NCI-H2107 treated with DMSO at 0.1 percent for 48 hours (cell line): Measurements from ENCODE around the gene TENT4A.
"Not testable (repeated sequence)": the region's sequence is repeated elsewhere in the genome, so short reads cannot be mapped to it uniquely, and the experiment has no call there.

Experiments
- DNase-seq: peaks from one replicate; lab custom pipeline; 2025; ENCODE audit not compliant: unreplicated experiment; lab: John Stamatoyannopoulos, UW

Gene TENT4A

DNA sequence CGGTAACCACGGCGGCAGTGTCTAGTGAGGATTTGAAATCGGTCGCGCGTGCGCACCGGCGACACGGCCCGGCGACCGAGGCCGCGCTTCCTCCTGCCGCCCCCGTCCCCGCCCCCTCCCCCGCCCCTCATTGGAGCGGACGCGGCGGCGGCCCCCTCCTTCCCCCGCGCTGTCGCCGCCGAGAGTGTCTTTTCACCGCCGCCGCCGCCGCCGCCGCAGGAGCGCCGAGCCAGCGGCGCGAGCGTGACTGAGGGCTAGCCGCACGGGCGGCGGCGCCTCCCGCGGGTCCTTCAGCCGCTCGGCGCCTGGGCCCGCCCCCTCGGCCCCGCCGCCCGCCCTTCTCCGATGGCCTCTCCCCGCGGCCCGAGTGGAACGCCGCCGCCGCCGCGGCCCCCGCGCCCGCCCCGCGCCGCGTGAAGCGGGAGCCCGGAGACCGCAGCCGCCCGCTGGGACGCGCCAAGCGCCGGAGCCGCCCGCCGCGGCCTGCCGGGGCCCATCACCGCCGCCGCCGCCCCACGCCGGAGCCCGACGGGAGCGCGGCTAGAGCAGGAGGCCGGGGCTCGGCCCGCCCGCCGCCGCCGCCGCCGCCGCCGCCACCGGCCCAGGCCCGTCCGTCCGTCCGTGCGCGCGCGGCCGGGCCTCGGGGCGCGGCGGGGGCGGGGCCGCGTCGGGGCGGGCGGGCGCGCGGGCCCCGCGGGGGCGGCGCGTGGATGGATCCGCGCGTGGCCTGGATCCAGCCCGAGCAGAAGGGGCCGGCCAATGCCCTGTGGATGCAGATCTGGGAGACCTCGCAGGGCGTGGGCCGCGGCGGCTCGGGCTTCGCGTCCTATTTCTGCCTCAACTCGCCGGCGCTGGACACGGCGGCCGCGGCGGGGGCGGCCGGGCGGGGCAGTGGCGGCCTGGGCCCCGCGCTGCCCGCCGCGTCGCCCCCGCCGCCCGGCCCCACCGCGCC lies at the start of gene TENT4A:
Gene TENT4A (plus strand): TSS at position 159 of the 952 bp plus-strand sequence. CDS start 552 bp downstream, at position 711.
- no peak for DNase-seq

DNA sequence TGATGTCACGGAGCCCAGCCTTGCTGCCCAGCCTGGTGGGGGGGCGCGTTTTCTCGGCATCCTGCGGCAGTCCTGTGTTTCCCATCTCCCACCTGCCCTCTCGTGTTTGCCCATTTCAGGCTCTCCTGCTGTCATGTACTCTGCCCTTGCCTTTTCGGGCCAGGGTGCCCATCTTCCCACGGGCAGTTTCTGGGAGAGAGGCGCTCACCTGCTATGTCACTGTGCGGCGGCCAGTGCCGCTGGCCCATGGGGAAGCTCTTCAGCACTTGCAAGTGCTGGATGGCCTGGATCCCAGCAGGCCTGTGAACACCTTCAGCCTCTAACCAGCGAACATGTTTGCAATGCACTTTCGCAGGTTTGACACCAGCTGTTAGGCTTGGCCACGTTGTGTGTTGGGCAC lies 46.5 kb upstream of the TENT4A start:
- no peak for DNase-seq

GRCh38 chr5:6667648-6668047 lies 45.6 kb upstream of the TENT4A start:
- DNase-seq, result no peak

- not testable (repeated sequence) for DNase-seq
These were observed 44.5 kb upstream of the TENT4A start for GRCh38 chr5:6668717-6669116.

DNA sequence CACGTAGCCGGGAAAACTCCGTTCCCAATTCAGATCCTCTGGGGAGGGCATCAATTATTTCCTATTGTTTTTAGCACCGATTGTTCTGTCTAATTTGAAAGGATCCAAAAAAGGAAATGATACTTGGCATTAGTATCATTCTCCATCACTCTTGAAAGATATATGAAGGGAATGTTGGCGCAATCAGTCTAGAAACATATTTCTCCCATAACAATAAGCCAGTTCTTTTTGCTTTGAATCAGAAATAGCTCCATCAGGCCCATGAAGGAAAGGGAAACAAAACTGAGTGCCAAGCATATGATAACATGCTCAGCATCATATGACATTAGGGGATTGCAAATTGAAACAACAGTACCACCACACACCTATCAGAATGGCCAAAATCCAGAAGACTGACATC lies 40.2 kb upstream of the TENT4A start:
- no peak for DNase-seq

DNA sequence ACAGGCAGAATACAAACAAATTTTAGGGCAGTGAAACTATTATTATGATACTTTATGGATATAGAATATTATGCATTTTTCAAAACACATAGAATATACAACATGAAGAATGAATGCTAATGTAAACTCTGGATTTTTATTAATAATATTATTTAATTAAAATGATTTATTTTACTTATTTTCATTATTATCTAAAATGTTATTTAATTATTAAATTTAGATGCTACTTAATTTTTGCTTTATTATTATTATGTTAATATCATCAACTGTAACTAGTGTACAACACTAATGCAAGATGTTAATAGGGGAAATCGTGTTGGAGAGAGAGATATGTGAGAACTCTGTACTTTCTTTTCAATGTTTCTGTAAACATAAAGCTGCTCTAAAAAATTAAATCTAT lies 39.3 kb upstream of the TENT4A start:
- no peak for DNase-seq

DNA sequence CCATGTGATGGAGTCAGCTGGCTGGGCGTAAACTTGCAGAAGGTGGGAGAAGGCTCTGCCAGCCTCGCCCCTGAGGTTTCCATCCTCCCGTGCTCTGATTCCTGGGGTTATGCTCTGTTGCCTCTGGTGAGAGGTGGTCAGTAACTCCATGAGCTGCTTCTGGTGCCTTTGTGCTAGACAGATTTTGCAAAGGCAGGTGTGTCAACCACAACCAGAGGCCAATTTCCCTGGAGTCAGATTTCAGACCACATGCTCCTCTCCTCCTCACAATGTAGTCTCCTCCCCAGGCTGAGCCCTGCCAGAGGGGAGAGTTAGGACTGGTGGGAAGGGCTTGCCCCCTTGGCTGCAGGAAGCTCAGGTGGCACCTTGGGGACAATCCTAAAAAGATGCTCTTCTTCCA lies 38.8 kb upstream of the TENT4A start:
- peak; percentile 98 for DNase-seq

DNA sequence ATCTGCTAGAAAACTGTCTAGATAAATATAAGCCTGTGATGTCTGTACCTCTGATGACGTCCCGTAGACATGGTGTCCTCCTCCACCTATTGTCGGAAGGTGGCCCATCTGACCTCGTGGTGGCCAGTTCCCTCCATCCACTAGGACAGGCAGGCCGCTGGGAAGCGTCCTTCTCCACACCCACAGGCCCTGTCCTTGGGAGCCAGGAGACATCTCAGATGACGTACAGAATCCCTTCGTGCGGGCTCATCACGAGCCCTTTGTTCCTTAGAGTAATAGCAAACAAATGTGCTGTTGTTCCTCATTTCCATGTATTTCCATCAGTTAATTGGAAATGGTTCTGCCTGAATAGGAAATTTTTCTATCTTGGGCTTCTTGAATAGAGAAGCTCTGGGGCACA lies 38.3 kb upstream of the TENT4A start:
- no peak for DNase-seq

DNA sequence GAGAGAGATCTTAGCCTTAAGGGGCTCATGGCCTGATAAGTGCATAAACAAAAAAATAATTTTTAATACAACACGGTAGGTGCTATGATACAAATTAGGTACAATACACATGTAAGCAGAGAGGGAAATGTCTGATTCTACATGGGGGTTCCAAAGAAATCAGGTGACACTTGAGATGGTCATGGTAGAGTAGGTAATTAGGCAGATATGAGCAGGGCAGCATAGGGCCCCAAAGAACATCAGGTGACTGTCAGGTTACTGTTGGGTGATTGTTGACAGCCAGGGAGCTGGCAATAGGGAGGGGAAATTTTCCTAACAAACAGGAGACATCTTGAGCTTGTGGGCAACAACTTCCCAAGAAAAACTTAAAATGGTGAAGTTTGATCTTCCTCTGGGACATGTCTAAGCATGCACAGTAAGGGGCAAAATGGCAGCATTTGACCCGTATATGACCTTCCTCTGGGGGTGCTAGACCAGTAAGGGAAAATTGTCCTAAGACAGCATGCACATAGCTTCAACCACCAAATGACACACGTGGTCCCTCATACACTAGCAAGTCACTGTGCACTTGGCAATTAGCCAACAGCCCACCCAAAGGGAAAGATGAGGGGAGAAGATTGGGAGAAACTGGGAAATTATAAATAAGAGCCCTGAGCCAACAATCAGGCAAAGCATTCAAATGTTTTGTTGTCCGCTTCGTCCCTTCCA lies 37.3 kb upstream of the TENT4A start:
- DNase-seq, result no peak

DNA sequence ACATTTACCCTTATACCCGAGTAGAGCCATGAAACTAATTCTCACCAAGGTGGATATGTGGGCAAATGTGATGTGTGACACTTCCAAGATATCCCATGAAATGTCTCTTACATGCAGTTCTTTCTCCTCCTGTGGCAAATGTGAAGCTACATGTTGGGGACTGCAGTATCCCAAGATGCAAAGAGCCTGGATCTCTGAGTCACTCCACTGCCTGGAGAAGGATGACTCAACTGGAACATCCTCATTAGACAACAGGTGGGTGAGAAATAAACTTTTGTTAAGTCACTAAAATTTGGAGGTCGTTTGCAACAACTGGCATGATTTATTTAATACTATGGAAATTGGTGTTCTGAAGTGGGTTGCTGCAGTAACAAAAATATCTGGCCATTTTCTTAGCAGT lies 36.5 kb upstream of the TENT4A start:
- no peak for DNase-seq

GRCh38 chr5:6678385-6678784 lies 34.8 kb upstream of the TENT4A start:
- no peak for DNase-seq

DNA sequence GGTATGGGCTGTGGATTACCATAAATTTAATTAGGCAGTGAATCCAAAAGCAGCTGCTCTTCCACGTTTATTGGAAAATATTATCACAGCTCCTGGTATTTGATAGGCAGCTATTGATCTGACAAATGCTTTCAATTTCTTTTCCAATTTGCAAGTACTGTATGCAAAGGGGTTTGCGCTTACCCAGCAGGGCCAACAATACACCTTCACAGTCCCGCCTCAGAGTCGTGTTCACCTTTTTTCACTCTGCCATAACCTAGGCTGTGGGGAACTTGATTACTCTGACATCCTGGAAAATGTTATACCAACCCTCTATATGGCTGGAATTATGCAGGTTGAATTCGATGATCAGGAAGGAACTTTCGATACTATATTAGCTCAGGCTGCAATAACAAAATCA lies 32.3 kb upstream of the TENT4A start:
- DNase-seq, result no peak

- DNase-seq, result no peak
These were observed 31.6 kb upstream of the TENT4A start for GRCh38 chr5:6681682-6682081.

DNA sequence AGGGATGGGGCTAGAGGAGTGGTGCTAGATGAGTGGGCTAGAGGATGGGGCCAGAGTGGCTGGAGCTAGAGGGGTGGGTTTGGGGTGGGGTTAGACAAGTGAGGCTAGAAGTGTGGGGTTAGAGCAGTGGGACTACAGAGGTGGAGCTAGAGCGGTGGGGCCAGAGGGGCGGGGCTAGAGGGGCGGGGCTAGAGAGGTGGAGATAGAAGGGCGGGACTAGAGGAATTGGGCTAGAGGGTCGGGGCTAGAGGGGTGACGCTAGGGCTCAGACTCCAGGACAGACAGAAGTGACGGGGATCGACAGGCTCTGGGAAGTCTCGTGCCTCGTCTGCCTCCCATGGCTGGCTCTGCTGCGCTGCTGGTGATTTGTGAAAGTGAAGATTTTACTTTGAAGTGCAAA lies 31.0 kb upstream of the TENT4A start:
- DNase-seq, result no peak

DNA sequence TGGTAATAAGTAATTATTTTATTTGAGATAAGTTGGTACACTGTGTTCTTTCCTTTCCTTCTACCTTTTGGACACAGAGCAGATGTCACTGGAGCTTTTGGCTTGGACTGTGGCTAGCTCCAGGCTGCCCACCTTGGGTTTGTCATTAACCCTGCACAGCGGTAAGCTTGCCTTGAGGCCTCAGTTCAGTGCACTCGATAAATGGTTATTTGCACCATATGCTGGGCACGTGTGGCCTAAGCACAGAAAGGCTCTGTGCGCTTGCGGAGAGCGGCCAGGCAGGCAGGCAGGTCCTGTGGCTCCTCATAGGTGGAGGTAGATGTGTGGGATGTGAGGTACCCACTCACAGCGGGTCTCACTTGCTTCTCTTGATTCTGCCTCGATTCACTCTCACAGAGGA lies 30.0 kb upstream of the TENT4A start:
- no peak for DNase-seq

GRCh38 chr5:6684075-6684474 lies 29.2 kb upstream of the TENT4A start:
- no peak for DNase-seq

DNA sequence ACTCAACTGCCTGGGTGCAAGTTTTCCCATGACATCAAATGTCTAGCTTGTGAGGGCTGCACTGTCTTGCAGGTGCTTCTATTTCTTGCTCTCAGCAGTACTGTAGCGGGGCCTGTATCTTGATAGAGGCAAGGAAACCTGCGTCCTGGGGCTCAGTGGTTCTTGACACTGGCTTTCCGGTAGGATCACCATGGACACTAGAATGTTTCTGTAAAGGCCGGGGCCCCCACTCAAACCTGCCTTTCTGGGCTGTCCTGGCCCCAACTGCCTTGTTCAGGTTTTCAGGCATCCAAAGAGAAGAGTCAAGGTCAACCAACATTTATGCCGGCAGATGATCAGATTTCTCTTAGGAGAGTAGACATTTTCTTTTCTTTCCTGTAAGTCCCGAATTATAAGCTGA lies 26.7 kb upstream of the TENT4A start:
- DNase-seq, result no peak

- no peak for DNase-seq
These were observed 26.3 kb upstream of the TENT4A start for GRCh38 chr5:6686915-6687409.

GRCh38 chr5:6687505-6687904 lies 25.7 kb upstream of the TENT4A start:
- no peak for DNase-seq

DNA sequence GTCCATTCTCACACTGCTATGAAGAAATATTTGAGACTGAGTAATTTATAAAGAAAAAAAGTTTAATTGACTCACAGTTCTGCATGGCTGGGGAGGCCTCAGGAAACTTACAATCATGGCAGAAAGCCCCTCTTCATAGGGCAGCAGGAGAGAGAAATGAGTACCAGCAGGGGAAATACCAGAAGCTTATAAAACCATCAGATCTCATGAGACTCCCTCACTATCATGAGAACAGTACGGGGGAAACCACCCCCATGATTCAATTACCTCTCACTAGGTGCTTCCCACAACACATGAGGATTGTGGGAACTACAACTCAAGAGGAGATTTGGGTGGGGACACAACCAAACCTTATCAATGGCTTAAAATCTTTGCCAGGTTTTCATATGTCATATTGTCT lies 20.3 kb upstream of the TENT4A start:
- no peak for DNase-seq

- no peak for DNase-seq
These were observed 14.5 kb upstream of the TENT4A start for GRCh38 chr5:6698696-6699095.

DNA sequence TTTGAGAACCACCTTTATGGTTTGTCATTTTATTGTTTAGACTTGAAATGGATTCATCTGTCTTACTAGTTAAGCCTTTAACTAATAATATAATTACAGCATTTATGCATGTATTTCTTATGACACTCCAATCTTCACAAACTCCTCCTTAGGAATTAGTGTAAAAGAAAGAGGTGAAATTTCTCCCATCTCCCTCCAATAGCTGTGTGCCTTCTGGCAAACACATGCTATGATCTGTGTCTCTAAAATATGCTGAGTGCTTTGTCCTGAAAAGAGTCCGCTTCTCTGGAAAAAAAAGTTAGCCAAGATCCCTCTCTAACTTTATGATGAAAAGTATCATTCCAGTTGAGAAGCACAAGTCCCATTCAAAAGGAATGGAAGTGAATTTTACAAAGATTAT lies 13.9 kb upstream of the TENT4A start:
- DNase-seq, result no peak
